Cardiac muscle cell (in vitro differentiated cells and primary cell): ENCODE results near the gene ENOX1. TPM values are rescaled to one million over a fixed set of nuclear protein-coding genes. Genes with fewer than 3 reads are reported as not detected.

Source experiments
- DNase-seq, 2 donors: peaks; one replicate each; pipeline versions ENCODE4 v3.0.0 to v3.0.0-alpha.2; 2010 to 2017; ENCODE audit warnings: low read depth in 1 of 2, low spot score in 1 of 2
- H3K27ac ChIP-seq: fragments of 200-600 bp; sonication (generic); 2 replicates; pipeline ENCODE4 v1.5.1; 2016
- H3K27me3 ChIP-seq: fragments of 200-600 bp; sonication (generic); 2 replicates; pipeline ENCODE4 v1.6.0; 2016; ENCODE audit warnings: control low read depth
- H3K36me3 ChIP-seq: fragments of 200-600 bp; sonication (generic); 2 replicates; pipeline ENCODE4 v1.5.1; 2016; ENCODE audit warnings: control low read depth
- H3K4me1 ChIP-seq: fragments of 200-600 bp; sonication (generic); 2 replicates; pipeline ENCODE4 v1.8.1; 2017; ENCODE audit warnings: low read depth, mild to moderate bottlenecking, mixed run types
- H3K4me3 ChIP-seq: fragments of 200-600 bp; sonication (generic); 2 replicates; pipeline ENCODE4 v1.5.1; 2016; ENCODE audit warnings: mild to moderate bottlenecking
- H3K9me3 ChIP-seq: fragments of 200-600 bp; sonication (generic); 2 replicates; pipeline ENCODE4 v1.5.1; 2017; ENCODE audit warnings: low read depth, mild to moderate bottlenecking, control low read depth
- polyA plus RNA-seq: library from polyadenylated mRNA; unstranded; fragments of >200 nt; fragmentation: Nextera tagmentation; extraction: Ambion mirVana; gene quantifications from 2 replicates; pipeline ENCODE4 v1.2.1, GENCODE V29; 2016
- total RNA-seq: library from RNA; depleted of rRNA; stranded (reverse); fragments of >200 nt; gene quantifications from 2 replicates; pipeline ENCODE4 v1.2.3, GENCODE V29; 2016
- TF ChIP-seq, protein P1 (sequence below): IDR thresholded peaks from 2 replicates; pipeline ENCODE4 v1.5.1; 2012; ENCODE audit warnings: low read depth, mild to moderate bottlenecking, low read length

The ENOX1 gene
- total and polyA plus RNA-seq, 2 experiments from 2014 or later: 2.0 to 5.1 TPM

DNA sequence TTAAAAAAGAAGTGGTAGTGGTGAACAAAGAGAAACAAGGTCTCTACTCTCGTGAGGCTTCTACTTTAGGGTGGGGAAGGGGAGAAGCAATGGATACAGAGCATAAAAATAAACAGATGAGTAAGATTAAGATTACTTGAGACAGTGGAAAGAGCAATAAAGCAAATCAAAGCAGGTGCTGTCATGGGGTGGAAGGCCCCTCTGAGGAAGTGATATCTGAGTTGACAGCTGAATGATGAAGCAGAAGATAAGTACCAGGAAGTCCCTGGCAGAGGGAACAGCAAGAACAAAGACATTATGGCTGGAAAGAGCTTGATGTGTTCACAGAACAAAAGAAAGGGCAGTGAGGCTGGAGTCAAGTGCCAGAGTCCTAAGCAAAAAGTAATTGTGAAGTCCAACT is 221.8 kb downstream of the ENOX1 start:
- Histone ChIP-seq H3K4me1 (peaks cover 13% of the 10 kb centered on the region), H3K4me3 (no peak overlapping the region), H3K27me3 (no peaks in the 10 kb centered on the region), H3K27ac (no peak overlapping the region), H3K36me3 (no peaks in the 10 kb centered on the region), H3K9me3 (no peaks in the 10 kb centered on the region)
- no peak for DNase-seq
- TF ChIP-seq, protein P1, sequence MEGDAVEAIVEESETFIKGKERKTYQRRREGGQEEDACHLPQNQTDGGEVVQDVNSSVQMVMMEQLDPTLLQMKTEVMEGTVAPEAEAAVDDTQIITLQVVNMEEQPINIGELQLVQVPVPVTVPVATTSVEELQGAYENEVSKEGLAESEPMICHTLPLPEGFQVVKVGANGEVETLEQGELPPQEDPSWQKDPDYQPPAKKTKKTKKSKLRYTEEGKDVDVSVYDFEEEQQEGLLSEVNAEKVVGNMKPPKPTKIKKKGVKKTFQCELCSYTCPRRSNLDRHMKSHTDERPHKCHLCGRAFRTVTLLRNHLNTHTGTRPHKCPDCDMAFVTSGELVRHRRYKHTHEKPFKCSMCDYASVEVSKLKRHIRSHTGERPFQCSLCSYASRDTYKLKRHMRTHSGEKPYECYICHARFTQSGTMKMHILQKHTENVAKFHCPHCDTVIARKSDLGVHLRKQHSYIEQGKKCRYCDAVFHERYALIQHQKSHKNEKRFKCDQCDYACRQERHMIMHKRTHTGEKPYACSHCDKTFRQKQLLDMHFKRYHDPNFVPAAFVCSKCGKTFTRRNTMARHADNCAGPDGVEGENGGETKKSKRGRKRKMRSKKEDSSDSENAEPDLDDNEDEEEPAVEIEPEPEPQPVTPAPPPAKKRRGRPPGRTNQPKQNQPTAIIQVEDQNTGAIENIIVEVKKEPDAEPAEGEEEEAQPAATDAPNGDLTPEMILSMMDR: no peak

GRCh38 chr13:43561081-43561480 is 225.7 kb downstream of the ENOX1 start:
- Histone ChIP-seq H3K9me3 (no peaks in the 10 kb centered on the region), H3K4me1 (peaks cover 16% of the 10 kb centered on the region), H3K4me3 (no peak overlapping the region), H3K27ac (no peak overlapping the region), H3K27me3 (no peaks in the 10 kb centered on the region), H3K36me3 (no peaks in the 10 kb centered on the region)
- TF ChIP-seq, protein P1: no peak
- no peak for DNase-seq

DNA sequence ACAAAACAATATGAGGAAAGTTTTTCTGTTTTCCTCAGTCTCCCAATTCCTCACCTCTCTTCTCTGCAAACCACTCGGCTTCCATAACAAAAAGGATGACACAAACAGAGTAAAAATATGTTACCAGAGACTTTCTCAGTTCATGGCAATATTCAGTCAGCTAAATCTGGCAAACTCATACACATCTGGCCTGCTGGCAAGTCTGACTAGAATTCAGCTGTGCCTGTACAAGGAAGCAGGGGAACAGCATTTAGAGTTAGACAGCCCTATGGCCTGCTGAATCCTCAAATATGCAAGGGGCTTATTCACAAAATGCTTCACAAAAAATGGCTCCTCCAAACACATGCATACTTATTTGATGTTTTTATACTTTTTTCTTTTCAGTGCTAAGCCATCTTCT is 227.8 kb downstream of the ENOX1 start:
- no peak for DNase-seq
- TF ChIP-seq, protein P1: no peak
- H3K27ac ChIP-seq: no peak overlapping the region

GRCh38 chr13:43558326-43558725 is 228.4 kb downstream of the ENOX1 start:
- Histone ChIP-seq H3K4me3 (no peak overlapping the region), H3K27ac (no peak overlapping the region), H3K4me1 (peaks cover 21% of the 10 kb centered on the region), H3K36me3 (no peaks in the 10 kb centered on the region), H3K9me3 (no peaks in the 10 kb centered on the region), H3K27me3 (no peaks in the 10 kb centered on the region)
- DNase-seq: no peak
- TF ChIP-seq, protein P1: no peak

More for the DNA sequence above, 227.8 kb downstream of the ENOX1 start:
- Histone ChIP-seq H3K27me3 (no peaks in the 10 kb centered on the region), H3K36me3 (no peaks in the 10 kb centered on the region), H3K4me3 (no peak overlapping the region), H3K4me1 (peaks cover 21% of the 10 kb centered on the region), H3K9me3 (no peaks in the 10 kb centered on the region)

GRCh38 chr13:43555667-43556066 is 231.1 kb downstream of the ENOX1 start:
- Histone ChIP-seq H3K36me3 (no peaks in the 10 kb centered on the region), H3K4me3 (no peak overlapping the region), H3K4me1 (peaks cover 21% of the 10 kb centered on the region), H3K27ac (no peak overlapping the region), H3K27me3 (no peaks in the 10 kb centered on the region), H3K9me3 (no peaks in the 10 kb centered on the region)
- TF ChIP-seq, protein P1: no peak
- no peak for DNase-seq
